Stimulated activated CD8-positive, alpha-beta memory T cell treated with anti-CD3 and anti-CD28 coated beads, Interleukin-15, amount 100 ng/mL, for 4 hours (primary cell): ENCODE data around the gene COA5.

Experiments used
- DNase-seq, 2 donors: peaks; one replicate each; pipeline ENCODE4 v3.0.0-alpha.2; 2020; ENCODE audit warnings: low read depth in 2 of 2

COA5 gene, protein sequence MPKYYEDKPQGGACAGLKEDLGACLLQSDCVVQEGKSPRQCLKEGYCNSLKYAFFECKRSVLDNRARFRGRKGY

DNA sequence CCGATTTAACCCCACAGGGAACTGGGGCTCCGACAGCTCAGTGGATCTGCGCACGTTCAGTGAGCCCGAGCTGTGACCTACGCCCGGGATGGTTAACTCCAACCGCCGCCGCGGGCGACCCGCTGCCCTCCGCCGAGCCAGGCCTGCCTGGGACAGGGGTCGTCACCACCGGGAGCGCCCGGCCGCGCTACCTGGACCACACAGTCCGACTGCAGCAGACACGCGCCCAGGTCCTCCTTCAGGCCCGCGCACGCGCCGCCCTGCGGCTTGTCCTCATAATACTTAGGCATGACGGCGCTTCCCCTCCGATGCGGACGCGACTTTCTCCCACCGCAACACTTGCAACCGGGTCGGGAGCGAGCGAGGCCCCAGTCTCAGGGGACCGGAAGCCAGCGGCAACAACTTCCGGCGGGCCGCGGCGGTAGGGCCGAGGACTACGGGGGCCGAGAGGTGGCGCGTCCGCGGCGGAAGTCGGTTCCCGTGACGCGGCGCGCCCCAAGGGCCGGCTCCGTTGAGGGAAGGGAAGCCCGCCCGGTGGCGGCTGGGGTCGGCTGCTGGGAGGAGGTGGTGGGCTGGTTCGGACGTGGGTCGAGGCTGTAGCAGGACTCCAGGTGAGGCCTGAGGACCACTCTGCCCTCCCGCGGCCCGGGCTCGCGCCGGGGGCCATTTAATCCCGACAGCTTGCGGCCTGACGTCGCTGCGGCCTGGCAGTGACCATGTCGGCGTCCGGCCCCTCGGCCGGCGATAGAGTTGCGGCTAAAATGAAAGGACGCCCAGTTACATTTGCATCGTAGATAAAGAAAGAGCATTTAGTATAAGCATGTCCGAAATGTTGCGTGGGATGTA lies at the start of gene COA5, which contains the start of gene UNC50:
TSS of gene COA5 (minus strand) at position 397 of the 846 bp plus-strand sequence. CDS start at position 290, 107 bp downstream.
TSS of gene UNC50 (plus strand) at position 474 of the 846 bp plus-strand sequence. CDS start 1,171 bp downstream, outside the sequence.
- peak; percentile 71 to 77 for DNase-seq

DNA sequence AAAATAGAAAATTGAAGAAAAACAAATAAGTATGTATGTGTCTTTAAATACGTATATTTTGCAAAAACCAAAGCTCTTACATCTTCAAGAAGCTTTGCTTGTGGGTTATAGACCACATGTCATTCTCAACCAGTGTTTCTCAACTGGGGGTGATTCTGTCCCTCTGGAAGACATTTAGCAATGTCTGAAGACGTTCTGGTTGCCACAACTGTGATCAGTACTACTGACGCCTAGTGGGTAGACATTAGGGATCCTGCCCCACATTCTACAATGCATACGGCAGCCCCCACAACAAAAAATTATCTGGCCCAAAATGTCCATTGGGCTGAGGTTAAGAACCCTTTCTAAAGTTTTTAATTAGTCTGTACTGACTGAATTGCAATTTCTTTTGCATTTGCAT lies 48.5 kb upstream of the COA5 start:
- DNase-seq = no peak

DNA sequence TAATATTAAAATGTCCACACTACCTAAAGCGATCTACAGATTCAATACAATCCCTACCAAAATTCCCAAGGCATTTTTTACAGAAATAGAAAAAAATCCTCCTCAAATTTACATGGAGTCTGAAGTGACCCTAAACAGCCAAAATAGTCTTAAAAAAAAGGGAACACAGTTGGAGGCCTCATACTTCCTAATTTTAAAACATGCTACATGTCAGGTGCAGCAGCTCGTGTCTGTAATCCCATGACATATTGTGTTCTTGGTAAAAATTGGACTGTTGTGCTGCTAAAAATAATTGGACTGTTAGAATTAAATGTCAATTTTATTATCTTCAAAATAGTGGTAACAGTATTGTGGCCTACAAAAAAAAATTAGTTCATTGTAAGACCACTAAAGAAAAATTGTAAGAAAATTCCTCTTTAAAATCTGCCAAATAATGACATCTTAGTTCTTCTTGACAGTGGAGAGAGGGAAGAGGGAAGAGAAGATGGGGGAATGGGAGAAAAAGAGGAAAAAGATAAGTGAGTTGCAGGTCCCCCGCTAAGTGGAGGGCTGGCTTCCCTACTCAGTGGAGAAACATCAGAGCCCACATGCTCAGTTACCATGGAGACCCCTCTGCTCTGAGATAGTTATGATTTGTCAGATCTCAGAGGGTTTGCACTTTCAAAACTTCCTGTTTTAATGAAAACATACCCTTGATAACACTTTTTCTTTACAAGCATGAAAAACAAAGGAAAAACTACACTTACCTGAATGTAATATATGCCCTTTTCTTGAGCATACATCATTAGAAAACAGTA lies 46.6 kb upstream of the COA5 start:
- DNase-seq = no peak

DNA sequence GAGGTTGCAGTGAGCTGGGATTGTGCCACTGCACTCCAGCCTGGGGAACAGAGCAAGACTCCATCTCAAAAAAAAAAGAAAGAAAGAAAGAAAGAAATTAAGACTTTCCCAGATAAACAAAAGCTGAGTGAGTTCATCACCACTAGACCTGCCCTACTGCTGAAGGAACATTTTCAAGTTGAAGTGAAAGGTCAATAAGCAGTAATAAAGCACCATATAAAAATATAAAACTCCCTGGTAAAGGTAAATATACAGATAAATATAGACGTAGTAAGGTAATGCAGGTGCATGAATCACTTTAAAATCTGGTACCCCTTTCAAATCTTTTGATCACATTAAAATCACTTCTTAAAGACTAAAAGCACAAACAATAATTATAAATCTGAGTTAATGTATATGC lies 42.7 kb upstream of the COA5 start:
- DNase-seq = no peak

DNA sequence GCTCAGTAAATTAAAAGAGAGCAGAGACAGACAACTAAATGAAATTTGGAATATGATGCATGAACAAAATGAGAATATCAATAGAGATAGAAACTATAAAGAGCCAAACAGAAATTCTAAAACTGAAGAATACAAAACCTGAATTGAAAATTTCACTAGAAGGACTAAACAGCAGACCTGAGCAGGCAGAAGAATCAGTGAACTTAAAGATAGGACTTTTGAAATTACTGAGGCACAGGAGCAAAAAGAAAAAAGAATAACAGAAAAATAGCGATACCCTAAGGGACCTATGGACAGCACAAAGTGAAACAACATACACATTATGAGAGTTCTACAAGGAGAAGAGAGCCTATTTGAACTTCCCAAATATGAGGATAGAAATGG lies 41.7 kb upstream of the COA5 start:
- no peak for DNase-seq

DNA sequence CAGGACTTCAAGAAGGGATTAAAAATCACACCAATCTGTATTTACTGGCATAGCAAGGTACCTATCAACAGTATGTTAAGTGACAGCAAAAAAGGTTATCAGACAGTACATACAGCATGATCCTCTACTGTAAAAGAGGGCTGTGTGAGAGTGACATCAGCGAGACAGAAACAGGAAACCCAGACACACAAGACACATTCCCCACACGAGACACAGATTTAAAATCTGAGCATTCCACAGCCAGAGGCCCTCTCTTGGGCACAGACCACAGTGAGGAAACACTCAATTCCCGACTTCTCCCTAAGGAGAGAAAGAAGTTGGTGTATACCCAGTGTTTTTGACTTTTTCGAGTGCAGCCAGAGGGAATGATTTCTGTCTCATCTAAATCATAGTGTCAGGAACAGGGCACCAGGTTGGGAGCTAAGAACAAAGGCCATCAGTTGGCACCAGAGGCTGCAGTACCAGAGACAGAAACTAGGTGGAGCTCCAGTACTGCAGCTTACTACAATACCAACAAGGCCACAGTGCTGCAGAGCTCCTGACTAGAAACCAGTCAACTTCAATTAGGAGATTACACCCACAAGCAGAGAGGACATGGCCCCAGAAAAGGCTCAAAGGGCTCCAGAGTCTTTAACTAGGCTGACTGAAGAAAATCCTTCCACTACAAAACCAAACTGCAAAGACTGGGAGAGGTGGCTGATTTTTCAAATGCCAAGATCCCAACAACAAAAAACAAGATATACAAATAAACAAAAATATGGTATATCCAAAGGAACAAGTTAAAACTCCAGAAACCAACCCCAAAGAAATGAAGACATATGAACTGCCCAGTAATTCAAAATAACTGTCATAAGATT lies 41.1 kb upstream of the COA5 start:
- peak; percentile 50 to 72 for DNase-seq

DNA sequence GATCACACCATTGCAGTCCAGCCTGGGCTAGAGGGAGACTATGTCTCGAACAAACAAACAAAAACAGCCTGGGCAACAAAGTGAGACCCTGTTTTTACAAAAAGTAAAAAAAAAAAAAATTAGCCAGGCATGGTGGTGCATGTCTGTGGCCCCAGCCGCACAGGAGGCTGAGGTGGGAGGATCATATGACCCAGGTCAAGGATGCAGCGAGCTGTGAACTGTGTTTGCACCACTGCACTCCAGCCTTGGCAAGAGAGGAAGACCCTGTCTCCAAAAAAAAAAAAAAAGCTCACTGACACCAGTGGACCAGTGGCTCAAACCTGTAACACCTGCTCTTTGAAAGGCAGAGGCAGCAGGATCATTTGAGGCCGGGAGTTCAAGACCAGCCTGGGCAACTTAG lies 40.1 kb upstream of the COA5 start:
- no peak for DNase-seq

DNA sequence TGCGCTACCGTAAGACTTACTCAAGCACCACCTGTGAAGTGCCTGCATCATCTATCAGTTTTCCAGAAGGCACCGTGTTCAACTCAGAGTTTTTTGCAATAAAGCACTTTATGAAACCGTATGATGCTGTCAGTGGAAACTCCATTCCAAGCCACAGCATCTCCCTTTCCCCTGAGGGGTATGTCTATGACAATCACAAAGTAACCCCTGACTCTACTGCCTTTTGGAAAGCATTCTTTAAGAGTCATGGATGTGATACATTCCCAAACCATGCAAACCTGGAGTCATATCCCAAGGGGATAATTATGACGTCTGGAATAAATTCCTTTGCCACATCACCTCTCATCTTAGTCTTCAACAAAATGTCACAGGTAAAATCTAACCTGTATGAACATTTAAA lies 39.3 kb upstream of the COA5 start:
- DNase-seq = no peak

DNA sequence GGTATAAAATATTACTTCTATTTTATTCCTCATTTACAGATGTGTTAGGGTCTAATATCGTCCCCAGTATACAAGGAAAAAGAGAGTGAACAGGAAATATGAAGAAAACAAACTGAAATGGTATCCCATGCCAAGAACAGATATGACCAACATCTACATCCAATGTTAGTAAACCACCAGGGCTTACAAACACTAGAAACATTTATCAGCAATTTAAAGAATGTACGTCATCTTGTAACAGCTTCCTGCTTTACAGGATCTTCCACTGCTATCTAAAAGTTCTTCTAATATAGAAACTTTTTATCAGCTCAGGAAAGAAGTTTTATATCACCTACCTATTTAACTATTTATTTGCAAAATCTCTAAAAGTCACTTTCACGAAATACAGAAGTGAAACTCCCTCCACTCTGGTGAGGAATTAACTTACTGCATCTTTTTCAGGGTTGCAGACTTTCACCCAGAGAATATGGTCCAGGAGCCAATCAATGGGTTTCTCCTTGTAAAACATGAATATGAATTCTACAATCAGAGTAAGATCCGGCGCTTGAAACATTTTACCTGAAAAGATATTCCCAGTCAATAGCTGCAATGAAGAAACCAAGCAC lies 35.3 kb upstream of the COA5 start:
- DNase-seq = no peak

DNA sequence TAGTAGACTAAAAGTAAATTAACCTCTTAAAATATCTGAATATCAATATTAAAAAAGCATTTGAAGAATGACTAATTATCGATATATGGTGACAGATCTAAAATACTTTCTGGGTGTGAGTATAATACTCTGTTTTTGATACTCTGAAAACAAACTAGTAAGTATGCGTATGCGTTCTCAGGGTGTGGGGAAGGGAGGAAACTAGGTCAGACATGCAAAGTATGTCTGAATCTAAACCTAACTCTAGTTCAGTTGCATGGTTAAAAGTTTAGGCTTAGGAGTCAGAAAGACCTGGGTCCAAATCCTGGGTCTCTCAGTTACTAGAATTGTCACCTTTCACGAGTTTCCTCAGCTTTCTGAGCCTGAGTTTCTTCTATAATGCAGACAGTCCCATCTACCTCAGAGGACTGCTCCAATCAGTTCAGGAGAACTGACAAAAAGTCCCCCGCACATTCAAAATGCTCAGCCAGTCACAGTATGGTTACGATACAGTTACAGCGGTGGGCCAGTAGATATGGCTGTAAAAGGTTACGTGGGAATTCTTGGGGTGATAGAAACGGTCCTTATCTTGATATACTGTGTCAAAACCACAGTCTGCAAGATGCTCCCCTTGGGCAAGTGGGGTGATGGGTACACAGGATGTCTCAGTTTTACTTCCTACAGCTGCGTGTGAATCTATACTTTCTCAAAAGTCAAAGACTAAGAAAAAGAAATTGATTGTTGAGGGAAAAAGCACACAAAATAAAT lies 29.3 kb upstream of the COA5 start:
- no peak for DNase-seq

DNA sequence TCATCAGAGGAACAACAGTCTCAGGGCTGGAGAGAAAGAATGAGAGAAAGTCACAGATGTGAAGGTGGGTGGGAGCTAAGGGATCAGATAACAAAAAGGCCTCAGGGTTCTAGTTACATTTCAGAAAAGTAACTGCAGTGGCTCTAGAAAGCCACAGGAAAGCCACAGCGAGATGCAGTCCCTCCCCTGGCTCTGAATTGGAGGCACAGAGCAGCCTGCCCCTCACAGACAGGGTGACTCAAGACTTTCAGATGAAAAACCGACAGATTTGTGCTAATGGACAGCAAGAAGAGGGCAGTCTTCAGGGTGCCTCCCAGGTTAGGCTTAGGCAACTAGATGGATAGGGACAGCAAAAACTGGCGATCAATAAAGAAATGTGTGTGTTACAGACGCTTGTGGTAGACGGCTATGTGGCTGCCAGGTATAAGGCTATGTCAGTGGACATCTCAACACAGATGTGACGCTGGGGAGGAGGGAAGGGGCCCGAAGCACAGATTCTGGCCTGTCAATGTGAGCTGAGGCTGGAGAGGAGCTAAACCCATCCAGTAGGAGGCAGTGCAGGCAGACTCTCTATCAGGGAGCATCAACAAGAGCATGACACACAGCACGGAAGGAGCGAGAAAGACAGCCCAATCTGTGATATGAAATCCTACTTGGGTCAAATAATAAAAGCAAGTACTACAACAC lies 26.2 kb upstream of the COA5 start:
- DNase-seq = no peak

DNA sequence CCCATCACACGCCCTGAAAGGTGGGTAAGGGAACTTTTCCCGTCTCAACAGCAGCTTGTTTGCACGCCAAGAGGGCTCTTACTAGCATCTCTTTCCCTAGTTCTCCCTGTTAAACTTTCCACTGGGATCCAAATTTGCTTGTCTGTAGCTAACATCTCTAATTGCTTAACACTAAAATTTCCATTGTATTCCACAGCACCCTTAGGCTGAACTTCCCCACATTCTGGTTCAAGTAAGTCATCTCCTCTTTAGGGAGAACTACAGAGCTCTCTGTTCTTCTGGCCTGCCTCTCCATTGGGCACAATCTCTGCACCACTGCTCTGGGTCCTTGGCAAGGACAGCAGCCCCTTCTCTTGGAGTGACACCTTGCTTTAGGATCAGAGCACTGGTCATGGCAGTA lies 24.0 kb upstream of the COA5 start:
- no peak for DNase-seq

DNA sequence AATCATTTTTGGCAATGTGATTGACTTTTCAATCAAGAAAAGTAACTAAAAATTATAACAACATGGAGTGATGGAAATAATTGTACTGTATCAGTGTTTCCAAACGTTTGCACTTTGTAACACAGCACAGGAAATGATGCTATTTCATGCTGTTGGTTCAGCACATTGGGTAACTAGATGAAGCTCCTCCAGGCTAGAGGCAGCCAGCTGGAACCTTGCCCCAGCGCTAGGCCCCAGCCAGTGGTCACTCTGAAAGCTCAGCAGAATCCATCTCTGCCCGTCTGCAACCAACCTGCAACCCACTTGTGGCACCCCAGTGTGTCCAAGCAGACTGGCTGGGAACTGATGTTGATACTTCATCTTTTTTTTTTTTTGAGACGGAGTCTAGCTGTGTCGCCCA lies 15.3 kb upstream of the COA5 start:
- DNase-seq = no peak

DNA sequence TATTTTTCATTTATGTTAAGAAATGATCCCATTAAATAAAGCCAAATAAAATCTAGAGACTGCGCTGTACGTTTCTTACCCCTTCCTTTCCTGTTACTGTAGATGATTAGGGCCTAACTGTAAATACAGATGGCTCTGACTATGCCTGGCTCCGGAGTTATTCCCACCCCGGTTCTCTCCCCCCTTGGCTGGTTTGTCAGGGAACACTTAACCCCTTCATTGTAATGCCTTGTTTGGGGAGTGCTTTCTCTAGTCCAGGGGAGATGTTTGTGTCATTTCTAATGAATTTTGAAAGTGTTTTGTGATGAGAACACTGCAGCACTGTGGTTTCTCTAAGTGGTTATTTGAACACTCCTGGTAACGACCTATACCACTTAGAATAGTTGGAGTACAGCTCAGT lies 8.8 kb upstream of the COA5 start:
- no peak for DNase-seq

DNA sequence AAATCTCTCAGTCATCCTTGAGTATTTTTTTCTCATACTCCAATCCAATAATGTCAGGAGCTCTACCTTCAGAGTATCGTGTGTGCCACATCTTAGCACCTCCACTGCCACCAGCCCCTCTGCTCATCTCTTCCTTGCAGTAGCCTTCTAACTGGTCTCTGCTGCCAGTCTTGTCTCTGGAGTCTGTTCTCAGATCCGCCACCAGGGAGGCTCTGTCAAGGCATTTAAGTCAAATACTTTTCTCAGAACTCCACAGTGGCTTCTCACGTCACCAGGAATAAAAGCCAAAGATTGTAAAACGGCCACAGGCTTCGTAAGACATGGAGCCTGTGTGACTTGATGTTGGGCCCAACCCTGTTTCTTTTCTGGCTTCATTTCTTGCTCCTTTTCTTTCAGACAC lies 7.2 kb upstream of the COA5 start:
- no peak for DNase-seq

DNA sequence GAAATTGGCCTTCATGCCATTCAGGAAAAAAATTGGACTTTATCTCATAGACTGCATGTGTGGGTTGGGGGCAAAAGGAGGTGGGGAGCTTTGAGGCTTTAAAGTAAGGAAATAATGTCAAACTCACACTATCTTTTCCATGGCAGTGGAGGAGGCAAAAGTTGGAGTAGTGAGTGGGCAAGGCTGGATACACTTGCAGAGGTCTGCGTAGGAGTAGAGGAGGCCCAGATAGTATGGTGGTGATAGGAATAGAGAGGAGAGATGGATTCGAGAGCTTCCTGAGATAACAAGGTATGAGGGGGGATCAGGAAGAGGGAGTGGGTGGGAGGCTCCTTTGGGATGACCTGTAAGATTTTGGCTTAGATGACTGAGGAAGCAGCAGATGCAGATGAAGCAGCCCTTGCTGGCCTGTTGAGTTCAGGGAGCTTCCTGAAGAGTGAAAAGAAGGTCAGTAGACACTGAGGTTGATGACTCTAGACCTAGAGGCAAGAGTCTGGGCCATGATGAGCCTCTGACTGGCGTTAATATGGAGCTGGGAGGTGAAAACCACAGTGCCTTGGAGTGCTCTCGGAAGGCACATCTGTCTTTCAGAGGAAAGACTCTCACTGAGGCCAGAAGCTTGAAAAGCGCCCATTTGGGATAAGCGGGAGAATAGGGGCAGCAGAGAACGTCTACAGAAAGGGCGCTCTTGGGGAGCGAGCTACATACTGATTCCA lies 5.9 kb upstream of the COA5 start:
- DNase-seq = no peak

DNA sequence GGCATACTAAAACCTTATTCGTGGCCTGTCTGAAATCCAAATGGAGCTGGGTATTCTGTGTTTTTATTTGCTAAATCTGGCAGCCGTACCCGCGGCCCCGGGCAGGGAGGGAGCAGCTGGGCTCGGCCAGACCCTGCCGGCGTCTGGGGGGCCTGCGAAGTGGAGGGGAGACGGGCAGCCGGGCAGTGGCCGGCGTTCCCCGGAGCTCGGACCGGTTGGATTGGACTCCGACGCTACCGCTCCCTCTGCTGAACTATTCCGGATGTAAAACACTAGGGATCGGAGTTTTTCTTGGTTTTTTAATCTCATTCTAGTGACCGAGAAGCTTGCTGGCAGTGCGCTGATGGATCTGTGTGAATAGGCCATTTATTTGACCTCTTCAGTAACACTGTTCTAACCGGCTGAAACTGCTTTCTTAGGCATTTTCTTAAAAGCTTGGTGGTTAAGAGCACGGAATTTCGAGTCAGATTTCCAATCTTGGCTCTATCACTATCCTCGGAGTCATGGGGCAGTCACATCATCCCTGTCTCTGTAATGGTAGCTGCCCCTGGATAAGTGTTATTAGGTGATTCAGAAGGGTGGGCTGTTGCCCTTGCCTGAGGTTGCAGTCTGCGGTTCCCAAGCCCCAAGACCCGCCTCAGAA lies 771 bp upstream of the COA5 start:
- no peak for DNase-seq

DNA sequence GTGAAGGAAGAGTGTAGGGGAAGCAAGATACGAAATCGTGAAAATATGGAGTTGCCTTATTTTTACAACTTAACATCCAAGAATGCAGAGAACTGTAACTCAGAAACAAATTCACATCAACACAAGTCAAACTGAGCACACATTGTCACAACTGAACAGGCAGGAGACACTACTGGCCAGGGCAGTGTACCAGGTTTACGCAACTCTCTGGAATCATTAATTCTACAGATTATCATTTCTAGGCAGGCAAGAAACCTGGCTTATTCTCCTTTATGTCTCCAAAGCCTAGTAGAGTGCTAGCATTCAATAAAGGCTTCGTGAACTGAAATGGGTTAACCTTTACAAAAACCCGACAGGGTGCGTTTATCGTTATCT lies 584 bp downstream of the COA5 start:
- DNase-seq = no peak

DNA sequence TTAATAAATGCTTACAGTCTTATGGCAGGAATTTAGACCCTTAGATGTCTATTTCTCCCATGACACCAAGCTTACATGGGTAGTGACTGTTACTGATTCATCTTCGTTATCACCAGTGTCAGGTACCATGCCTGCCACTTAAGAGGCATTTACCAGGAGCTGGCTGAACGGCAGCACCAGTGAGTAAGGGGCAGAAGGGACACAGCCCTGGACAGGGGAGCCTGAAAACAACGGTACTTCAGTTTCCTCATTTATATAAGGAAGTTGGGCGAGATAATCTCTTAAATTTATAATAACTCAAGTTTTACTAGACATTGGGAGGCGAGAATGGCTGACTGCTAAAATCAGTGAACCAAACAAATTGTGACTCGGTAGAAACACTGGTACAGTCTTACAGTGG lies 1.2 kb downstream of the COA5 start:
- DNase-seq = no peak
